ENCODE measurements around the gene CDA. TPM values are rescaled to one million over a fixed set of nuclear protein-coding genes. Genes with fewer than 3 reads are reported as not detected.
A peak's percentile ranks its signal among the peaks of the same experiment; 100 is the strongest.

Gene CDA
- total RNA-seq, result 1 to 10 TPM in 1 of 5 donors, not detected in 4; 1.3 TPM
- polyA plus RNA-seq, result 1 to 10 TPM in 2 of 3 donors, not detected in 1; 6.0 to 8.4 TPM
- long read RNA-seq, donor 1, result 0 reads
- long read RNA-seq, donor 2, partial matches to known transcripts, result 29 of 46 reads
- long read RNA-seq, donor 2, other reads (novel, unspliced or antisense), result 16 of 46 reads
- long read RNA-seq, donor 3, result 0 reads
- long read RNA-seq, donor 4, partial matches to known transcripts, result 0 of 1 reads
- long read RNA-seq, donor 4, other reads (novel, unspliced or antisense), result 0 of 1 reads
- long read RNA-seq, donor 5, partial matches to known transcripts, result 0 of 1 reads
- long read RNA-seq, donor 5, other reads (novel, unspliced or antisense), result 0 of 1 reads
- long read RNA-seq, donor 6, result 0 reads
- long read RNA-seq, donor 7, partial matches to known transcripts, result 0 of 3 reads
- long read RNA-seq, donor 7, other reads (novel, unspliced or antisense), result 0 of 3 reads
- long read RNA-seq, donor 8, partial matches to known transcripts, result 0 of 1 reads
- long read RNA-seq, donor 8, other reads (novel, unspliced or antisense), result 0 of 1 reads
- long read RNA-seq, donor 9, partial matches to known transcripts, result 0 of 3 reads
- long read RNA-seq, donor 9, other reads (novel, unspliced or antisense), result 0 of 3 reads
- long read RNA-seq, donor 10, result 0 reads

DNA sequence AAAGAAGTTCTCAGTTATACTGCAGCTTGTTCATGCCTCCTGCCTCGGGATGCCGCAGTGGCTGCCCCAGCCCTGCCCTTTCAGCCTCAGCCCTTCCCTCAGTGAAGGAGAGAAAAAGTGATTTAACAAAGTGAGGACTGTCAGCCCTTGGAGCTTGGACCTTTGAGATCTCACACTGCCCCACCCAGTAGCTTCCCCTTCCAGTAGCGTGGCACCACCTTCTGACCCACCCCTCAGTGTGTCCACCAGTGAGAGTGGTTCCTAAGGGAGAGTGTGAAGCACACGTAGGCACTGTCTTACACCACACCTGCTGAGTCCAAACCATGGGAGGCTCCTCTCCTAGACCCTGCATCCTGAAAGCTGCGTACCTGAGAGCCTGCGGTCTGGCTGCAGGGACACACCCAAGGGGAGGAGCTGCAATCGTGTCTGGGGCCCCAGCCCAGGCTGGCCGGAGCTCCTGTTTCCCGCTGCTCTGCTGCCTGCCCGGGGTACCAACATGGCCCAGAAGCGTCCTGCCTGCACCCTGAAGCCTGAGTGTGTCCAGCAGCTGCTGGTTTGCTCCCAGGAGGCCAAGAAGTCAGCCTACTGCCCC is at the start of gene CDA:
Gene CDA, plus strand, starts transcription at position 464 of the 592 bp plus-strand sequence. Its CDS starts 33 bp downstream, at position 497.
- Histone ChIP-seq H3K36me3 (no peaks in the 10 kb centered on the region), H3K4me3 (peak within 1 kb of the TSS in 3 of 4 donors; percentile 18 to 31 (median 29)), H3K27me3 (peaks cover 0 to 69% (median 23%) of the 10 kb centered on the region in 3 donors), H3K4me1 (peaks cover 0 to 17% (median 8%) of the 10 kb centered on the region in 4 donors), H3K9me3 (no peaks in the 10 kb centered on the region), H3K27ac (peak within 1 kb of the TSS in 4 of 5 donors; percentile 39 to 77 (median 58))
- DNase-seq, result peak in 1 of 2 donors; percentile 40
- TF ChIP-seq POLR2AphosphoS5 (IDR thresholded peaks at IDR 0.05), result no peak
- TF ChIP-seq EP300 (IDR thresholded peaks at IDR 0.05), result no peak
- no peak for TF ChIP-seq POLR2A (IDR thresholded peaks at IDR 0.05)
- TF ChIP-seq CTCF (IDR thresholded peaks at IDR 0.05), result no peak
- WGBS, 5 donors, result 16 to 32% (median 25%) methylated on average over 11 of the region's 11 CpGs
- intact Hi-C loops (cut with DNase I; ENCODE audit: low total_unique reads), result no loop called here

- Histone ChIP-seq H3K9me3 (no peaks in the 10 kb centered on the region), H3K27me3 (peaks cover 0 to 59% (median 26%) of the 10 kb centered on the region in 3 donors), H3K36me3 (no peaks in the 10 kb centered on the region), H3K4me3 (no peak overlapping the region), H3K4me1 (peaks cover 0 to 11% (median 2%) of the 10 kb centered on the region in 4 donors), H3K27ac (no peak overlapping the region)
- 80 to 95% (median 92%) methylated on average over 1 of the region's 1 CpG; no CpG with 5 or more reads in 1 of the 5 donors for WGBS, 5 donors
- no peak for DNase-seq
- TF ChIP-seq CTCF (IDR thresholded peaks at IDR 0.05), result no peak
- no peak for TF ChIP-seq POLR2AphosphoS5 (IDR thresholded peaks at IDR 0.05)
- TF ChIP-seq POLR2A (IDR thresholded peaks at IDR 0.05), result no peak
- TF ChIP-seq EP300 (IDR thresholded peaks at IDR 0.05), result no peak
- intact Hi-C loops (cut with DNase I; ENCODE audit: low total_unique reads), result no loop called here
Observed at GRCh38 chr1:20540281-20540680, 48.6 kb upstream of the CDA start.

DNA sequence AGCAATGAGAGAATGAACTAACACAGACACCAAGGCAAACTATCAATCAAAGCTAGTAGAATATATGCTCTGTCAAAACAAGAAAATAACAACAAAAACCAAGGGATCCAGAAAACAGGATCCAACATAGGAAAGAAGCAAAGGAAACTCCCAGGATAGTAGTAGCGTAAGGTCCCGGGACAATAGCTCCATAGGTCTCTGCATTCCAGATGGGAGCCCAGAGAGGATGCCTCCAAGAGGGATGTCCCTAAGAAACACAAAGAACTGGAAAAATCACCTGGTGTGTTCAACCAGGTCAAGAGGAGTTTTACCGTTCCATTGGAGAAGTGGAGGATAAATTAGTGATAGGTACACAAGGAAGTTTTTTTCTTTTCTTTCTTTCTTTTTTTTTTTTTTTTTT is 42.3 kb upstream of the CDA start:
- H3K27me3 ChIP-seq, result peaks cover 0 to 80% (median 27%) of the 10 kb centered on the region in 3 donors
- no peak for TF ChIP-seq EP300 (IDR thresholded peaks at IDR 0.05)

DNA sequence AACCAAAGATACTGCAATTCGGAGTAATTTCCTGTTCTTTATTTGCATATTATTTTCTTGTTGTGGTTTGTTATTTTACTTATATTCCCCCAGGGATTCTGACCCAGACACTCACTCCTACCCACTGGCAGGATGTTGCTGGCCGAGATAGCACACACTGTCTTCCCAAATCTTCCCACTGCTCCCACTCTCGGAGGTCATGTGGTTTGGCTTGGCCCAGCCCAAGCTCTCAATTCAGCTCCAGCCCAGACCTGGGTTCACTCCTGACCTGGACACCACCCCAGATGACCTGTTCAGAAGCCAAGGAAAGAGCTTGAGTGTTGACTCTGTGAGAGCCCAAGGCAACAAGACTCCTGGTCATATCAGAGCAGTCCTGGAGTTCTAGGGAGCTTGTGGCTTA is 37.7 kb upstream of the CDA start:
- intact Hi-C loops (cut with DNase I; ENCODE audit: low total_unique reads), result no loop called here
- peaks cover 13 to 94% (median 47%) of the 10 kb centered on the region in 3 donors for H3K27me3 ChIP-seq
- no peak overlapping the region for H3K4me3 ChIP-seq
- no peaks in the 10 kb centered on the region for H3K36me3 ChIP-seq
- DNase-seq, result no peak
- no peaks in the 10 kb centered on the region for H3K9me3 ChIP-seq
- TF ChIP-seq EP300 (IDR thresholded peaks at IDR 0.05) (no peak), CTCF (IDR thresholded peaks at IDR 0.05) (no peak), POLR2A (IDR thresholded peaks at IDR 0.05) (no peak), POLR2AphosphoS5 (IDR thresholded peaks at IDR 0.05) (no peak)
- peak overlapping the region in 1 of 5 donors; percentile 13 for H3K27ac ChIP-seq
- H3K4me1 ChIP-seq, result peaks cover 14 to 37% (median 21%) of the 10 kb centered on the region in 4 donors
- 38 to 75% (median 62%) methylated on average over 3 of the region's 3 CpGs for whole genome bisulfite sequencing, 5 donors

More for the DNA sequence above, 42.3 kb upstream of the CDA start:
- Histone ChIP-seq H3K27ac (no peak overlapping the region), H3K4me1 (peaks cover 0 to under 1% (median 0%) of the 10 kb centered on the region in 4 donors), H3K9me3 (no peaks in the 10 kb centered on the region), H3K36me3 (no peaks in the 10 kb centered on the region), H3K4me3 (no peak overlapping the region)
- intact Hi-C loops (cut with DNase I; ENCODE audit: low total_unique reads), result no loop called here
- 76 to 84% (median 78%) methylated on average over 3 of the region's 3 CpGs for WGBS, 5 donors
- no peak for DNase-seq

Data from stomach (tissue), 19 donors.